Measurements from ENCODE around the gene MMP14. TPM values are rescaled to one million over a fixed set of nuclear protein-coding genes. Genes with fewer than 3 reads are reported as not detected.

Gene MMP14
- total and polyA plus RNA-seq, 9 of the 15 experiments (the other 6 are each of a cell fraction or from before 2014, with no cell fraction given): 0.36 to 5.8 (median 1.3) TPM; not detected in 2

GRCh38 chr14:22852599-22852939 is 16.2 kb downstream of the MMP14 start:
- no peaks in the 10 kb centered on the region; the same call in 1 of the 2 replicates for H3K9me3 ChIP-seq (replicated peaks; ENCODE audit: control insufficient read depth, insufficient read depth, low read depth, low read length)
- WGBS (ENCODE audit: insufficient coverage, low coverage, missing lambda C conversion rate): 63% methylated on average over 2 of the region's 2 CpGs
- no peaks in the 10 kb centered on the region for H3K36me3 ChIP-seq (ENCODE audit: control insufficient read depth, insufficient read depth, low read length)
- BruUV-seq (replicated peaks): no TSS peak
- in situ Hi-C loops (cut with MboI): no loop called here
- TF ChIP-seq TBP (optimal IDR thresholded peaks at IDR 0.05; ENCODE audit: low read depth, low read length): no peak
- no peak for TF ChIP-seq PPARD (CRISPR knock-in tag; IDR thresholded peaks at IDR 0.05)
- no peak for TF ChIP-seq ZNF12 (CRISPR knock-in tag; IDR thresholded peaks at IDR 0.05)
- TF ChIP-seq ZC3H11A (IDR thresholded peaks at IDR 0.05; ENCODE audit: low read depth, low read length): no peak
- no peak for TF ChIP-seq ZNF24 (IDR thresholded peaks at IDR 0.05)
- TF ChIP-seq SRSF7 (optimal IDR thresholded peaks at IDR 0.05; ENCODE audit: low read depth, low read length): no peak
- ATAC-seq (no peak), FAIRE-seq (no peak), DNase-seq (ENCODE audit: extremely low read depth in 1 of 4, low spot score in 3 of 4) (no peak)
- peaks cover 5 to 26% of the 10 kb centered on the region in 2 experiments; a peak in 3 of 5 replicates for H3K4me1 ChIP-seq (replicated peaks in 1 of 2; ENCODE audit: control insufficient read depth in 2 of 2, insufficient read depth in 2 of 2, low read length in 2 of 2)
- H3K79me2 ChIP-seq (ENCODE audit: control insufficient read depth, insufficient read depth, low read length): no peaks in the 10 kb centered on the region
- no peaks in the 10 kb centered on the region for H4K20me1 ChIP-seq (replicated peaks; ENCODE audit: control insufficient read depth, insufficient read depth, low read length)
- ChIA-PET CTCF (ENCODE audit: low intra/inter-chr PET ratio) (interaction anchor here (0.8 to 4.3 kb wide), 11 partner anchors 29 to 475 kb away, joined by 3 to 68 read pairs (median 10); no protein-coding TSS in a partner anchor), POLR2A (interaction anchor here (0.6 to 1.8 kb wide), 6 partner anchors 23 to 412 kb away, joined by 3 to 5 read pairs (median 4); partner anchors contain the start of gene MRPL52)
- no peak overlapping the region for H3K4me3 ChIP-seq
- no peaks in the 10 kb centered on the region for H3K9me1 ChIP-seq (ENCODE audit: control insufficient read depth, insufficient read depth, low read length)
- peak overlapping the region in 1 of 2 experiments; percentile 90; a peak in 1 of 4 replicates for H3K9ac ChIP-seq (ENCODE audit: insufficient read depth in 1 of 2, low read depth in 2 of 2, low read length in 2 of 2)
- intact Hi-C loops (cut with micrococcal nuclease): loop anchor here (2.0 kb wide), 3 partner anchors 194 to 412 kb away; no protein-coding TSS in a partner anchor
- no peaks in the 10 kb centered on the region for H3K27me3 ChIP-seq (ENCODE audit: control insufficient read depth in 2 of 2, insufficient read depth in 2 of 2, low read length in 2 of 2)
- peak overlapping the region; percentile 100; the same call in 1 of the 2 replicates for H3K4me2 ChIP-seq (ENCODE audit: insufficient read depth, low read length)
- H3K27ac ChIP-seq (ENCODE audit: extremely low read depth, low read depth, low read length): no peak overlapping the region
- H2AFZ ChIP-seq (ENCODE audit: low read depth, low read length): peak overlapping the region; percentile 100

Data from K562 (cell line).